Measurements from ENCODE around the gene P2RX6. TPM values are rescaled to one million over a fixed set of nuclear protein-coding genes. Genes with fewer than 3 reads are reported as not detected.
A peak's percentile ranks its signal among the peaks of the same experiment; 100 is the strongest.

Gene P2RX6
- total and polyA plus RNA-seq, 9 of the 15 experiments (the other 6 are each of a cell fraction or from before 2014, with no cell fraction given), result 0.01 to 3.9 (median 1.5) TPM; not detected in 1

DNA sequence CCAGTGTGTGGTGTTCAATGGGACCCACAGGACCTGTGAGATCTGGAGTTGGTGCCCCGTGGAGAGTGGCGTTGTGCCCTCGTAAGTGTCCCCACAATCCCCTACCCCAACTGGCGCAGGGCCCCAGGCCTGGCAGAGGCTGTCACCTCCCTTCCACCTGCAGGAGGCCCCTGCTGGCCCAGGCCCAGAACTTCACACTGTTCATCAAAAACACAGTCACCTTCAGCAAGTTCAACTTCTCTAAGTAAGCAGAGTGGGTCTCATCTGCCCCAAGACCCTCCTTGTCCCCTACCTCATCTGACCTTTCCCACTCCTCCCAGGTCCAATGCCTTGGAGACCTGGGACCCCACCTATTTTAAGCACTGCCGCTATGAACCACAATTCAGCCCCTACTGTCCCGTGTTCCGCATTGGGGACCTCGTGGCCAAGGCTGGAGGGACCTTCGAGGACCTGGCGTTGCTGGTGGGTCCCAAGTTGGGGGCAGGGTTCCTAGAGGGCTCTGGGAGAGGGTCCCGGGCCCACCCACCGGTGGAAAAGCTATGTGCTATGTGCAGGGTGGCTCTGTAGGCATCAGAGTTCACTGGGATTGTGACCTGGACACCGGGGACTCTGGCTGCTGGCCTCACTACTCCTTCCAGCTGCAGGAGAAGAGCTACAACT is 8.1 kb downstream of the P2RX6 start (continued):
- TF ChIP-seq RBM34 (IDR thresholded peaks at IDR 0.05; ENCODE audit: borderline replicate concordance, insufficient read depth, low read length) (no peak), NR3C1 (CRISPR knock-in tag; IDR thresholded peaks at IDR 0.05) (no peak), TCF7 (IDR thresholded peaks at IDR 0.05; ENCODE audit: borderline replicate concordance) (no peak), CTBP1 (IDR thresholded peaks at IDR 0.05; ENCODE audit: borderline replicate concordance) (no peak), EWSR1 (IDR thresholded peaks at IDR 0.05; ENCODE audit: borderline replicate concordance, low read depth, partially characterized antibody) (no peak), FUS (optimal IDR thresholded peaks at IDR 0.05; ENCODE audit: low read depth, low read length) (no peak), MAFK (IDR thresholded peaks at IDR 0.05; ENCODE audit: low read length) (0 out of 2 replicates have a peak, but pooled peaks have one; percentile 5), COPS2 (conservative IDR thresholded peaks at IDR 0.05) (no peak), HNRNPK (IDR thresholded peaks at IDR 0.05; ENCODE audit: low read depth, low read length, poor library complexity, severe bottlenecking) (no peak), LEF1 (IDR thresholded peaks at IDR 0.05) (no peak), SP1 (CRISPR knock-in tag; IDR thresholded peaks at IDR 0.05) (no peak), PHB2 (IDR thresholded peaks at IDR 0.05; ENCODE audit: low read depth) (no peak), TBL1XR1 (IDR thresholded peaks at IDR 0.05; ENCODE audit: low read length in 2 of 2) (no peak)
- TF ChIP-seq, protein P1, sequence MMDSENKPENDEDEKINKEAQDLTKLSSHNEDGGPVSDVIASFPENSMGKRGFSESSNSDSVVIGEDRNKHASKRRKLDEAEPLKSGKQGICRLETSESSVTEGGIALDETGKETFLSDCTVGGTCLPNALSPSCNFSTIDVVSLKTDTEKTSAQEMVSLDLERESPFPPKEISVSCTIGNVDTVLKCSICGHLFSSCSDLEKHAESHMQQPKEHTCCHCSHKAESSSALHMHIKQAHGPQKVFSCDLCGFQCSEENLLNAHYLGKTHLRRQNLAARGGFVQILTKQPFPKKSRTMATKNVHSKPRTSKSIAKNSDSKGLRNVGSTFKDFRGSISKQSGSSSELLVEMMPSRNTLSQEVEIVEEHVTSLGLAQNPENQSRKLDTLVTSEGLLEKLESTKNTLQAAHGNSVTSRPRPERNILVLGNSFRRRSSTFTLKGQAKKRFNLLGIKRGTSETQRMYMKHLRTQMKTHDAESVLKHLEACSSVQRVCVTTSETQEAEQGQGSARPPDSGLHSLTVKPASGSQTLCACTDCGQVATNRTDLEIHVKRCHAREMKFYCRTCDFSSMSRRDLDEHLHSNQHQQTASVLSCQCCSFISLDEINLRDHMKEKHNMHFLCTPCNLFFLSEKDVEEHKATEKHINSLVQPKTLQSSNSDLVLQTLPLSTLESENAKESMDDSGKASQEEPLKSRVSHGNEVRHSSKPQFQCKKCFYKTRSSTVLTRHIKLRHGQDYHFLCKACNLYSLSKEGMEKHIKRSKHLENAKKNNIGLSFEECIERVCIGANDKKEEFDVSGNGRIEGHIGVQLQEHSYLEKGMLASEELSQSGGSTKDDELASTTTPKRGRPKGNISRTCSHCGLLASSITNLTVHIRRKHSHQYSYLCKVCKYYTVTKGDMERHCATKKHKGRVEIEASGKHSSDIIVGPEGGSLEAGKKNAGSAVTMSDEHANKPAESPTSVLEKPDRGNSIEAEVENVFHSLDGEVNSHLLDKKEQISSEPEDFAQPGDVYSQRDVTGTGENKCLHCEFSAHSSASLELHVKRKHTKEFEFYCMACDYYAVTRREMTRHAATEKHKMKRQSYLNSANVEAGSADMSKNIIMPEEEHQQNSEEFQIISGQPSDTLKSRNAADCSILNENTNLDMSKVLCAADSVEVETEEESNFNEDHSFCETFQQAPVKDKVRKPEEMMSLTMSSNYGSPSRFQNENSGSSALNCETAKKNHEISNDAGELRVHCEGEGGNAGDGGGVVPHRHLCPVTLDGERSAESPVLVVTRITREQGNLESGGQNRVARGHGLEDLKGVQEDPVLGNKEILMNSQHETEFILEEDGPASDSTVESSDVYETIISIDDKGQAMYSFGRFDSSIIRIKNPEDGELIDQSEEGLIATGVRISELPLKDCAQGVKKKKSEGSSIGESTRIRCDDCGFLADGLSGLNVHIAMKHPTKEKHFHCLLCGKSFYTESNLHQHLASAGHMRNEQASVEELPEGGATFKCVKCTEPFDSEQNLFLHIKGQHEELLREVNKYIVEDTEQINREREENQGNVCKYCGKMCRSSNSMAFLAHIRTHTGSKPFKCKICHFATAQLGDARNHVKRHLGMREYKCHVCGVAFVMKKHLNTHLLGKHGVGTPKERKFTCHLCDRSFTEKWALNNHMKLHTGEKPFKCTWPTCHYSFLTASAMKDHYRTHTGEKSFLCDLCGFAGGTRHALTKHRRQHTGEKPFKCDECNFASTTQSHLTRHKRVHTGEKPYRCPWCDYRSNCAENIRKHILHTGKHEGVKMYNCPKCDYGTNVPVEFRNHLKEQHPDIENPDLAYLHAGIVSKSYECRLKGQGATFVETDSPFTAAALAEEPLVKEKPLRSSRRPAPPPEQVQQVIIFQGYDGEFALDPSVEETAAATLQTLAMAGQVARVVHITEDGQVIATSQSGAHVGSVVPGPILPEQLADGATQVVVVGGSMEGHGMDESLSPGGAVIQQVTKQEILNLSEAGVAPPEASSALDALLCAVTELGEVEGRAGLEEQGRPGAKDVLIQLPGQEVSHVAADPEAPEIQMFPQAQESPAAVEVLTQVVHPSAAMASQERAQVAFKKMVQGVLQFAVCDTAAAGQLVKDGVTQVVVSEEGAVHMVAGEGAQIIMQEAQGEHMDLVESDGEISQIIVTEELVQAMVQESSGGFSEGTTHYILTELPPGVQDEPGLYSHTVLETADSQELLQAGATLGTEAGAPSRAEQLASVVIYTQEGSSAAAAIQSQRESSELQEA (IDR thresholded peaks at IDR 0.05; ENCODE audit: low read depth), result no peak
- TF ChIP-seq, protein P2, sequence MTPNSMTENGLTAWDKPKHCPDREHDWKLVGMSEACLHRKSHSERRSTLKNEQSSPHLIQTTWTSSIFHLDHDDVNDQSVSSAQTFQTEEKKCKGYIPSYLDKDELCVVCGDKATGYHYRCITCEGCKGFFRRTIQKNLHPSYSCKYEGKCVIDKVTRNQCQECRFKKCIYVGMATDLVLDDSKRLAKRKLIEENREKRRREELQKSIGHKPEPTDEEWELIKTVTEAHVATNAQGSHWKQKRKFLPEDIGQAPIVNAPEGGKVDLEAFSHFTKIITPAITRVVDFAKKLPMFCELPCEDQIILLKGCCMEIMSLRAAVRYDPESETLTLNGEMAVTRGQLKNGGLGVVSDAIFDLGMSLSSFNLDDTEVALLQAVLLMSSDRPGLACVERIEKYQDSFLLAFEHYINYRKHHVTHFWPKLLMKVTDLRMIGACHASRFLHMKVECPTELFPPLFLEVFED (CRISPR knock-in tag; conservative IDR thresholded peaks at IDR 0.05), result peak; percentile 79; the same call in 1 of the 2 replicates
- TF ChIP-seq, protein P3, sequence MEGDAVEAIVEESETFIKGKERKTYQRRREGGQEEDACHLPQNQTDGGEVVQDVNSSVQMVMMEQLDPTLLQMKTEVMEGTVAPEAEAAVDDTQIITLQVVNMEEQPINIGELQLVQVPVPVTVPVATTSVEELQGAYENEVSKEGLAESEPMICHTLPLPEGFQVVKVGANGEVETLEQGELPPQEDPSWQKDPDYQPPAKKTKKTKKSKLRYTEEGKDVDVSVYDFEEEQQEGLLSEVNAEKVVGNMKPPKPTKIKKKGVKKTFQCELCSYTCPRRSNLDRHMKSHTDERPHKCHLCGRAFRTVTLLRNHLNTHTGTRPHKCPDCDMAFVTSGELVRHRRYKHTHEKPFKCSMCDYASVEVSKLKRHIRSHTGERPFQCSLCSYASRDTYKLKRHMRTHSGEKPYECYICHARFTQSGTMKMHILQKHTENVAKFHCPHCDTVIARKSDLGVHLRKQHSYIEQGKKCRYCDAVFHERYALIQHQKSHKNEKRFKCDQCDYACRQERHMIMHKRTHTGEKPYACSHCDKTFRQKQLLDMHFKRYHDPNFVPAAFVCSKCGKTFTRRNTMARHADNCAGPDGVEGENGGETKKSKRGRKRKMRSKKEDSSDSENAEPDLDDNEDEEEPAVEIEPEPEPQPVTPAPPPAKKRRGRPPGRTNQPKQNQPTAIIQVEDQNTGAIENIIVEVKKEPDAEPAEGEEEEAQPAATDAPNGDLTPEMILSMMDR (IDR thresholded peaks at IDR 0.05 in 2 of 3, conservative IDR thresholded peaks at IDR 0.05 in 1 of 3; ENCODE audit: insufficient read depth in 2 of 3, low read depth in 1 of 3, low read length in 3 of 3), result peak; percentile 50 to 73 (median 68)

Data from K562 (cell line).